ENCODE data around the gene SOHLH2.

Gene SOHLH2

GRCh38 chr13:36175621-36176020, 38.7 kb downstream of the SOHLH2 start:
- no peaks in the 10 kb centered on the region for H4K20me1 ChIP-seq (ENCODE audit: insufficient read depth, low read length)
- no peaks in the 10 kb centered on the region for H3K27me3 ChIP-seq (ENCODE audit: insufficient read depth, low read length)
- H2AFZ ChIP-seq (ENCODE audit: low read length) = no peak overlapping the region
- H3K9me2 ChIP-seq (ENCODE audit: low read depth, low read length) = no peaks in the 10 kb centered on the region
- H3K79me2 ChIP-seq (ENCODE audit: insufficient read depth, low read length) = no peaks in the 10 kb centered on the region
- H3F3A ChIP-seq (ENCODE audit: insufficient read depth, low read length) = no peaks in the 10 kb centered on the region
- H3K4me3 ChIP-seq (ENCODE audit: low read depth, low read length, poor library complexity, severe bottlenecking) = no peak overlapping the region
- H3K4me1 ChIP-seq (ENCODE audit: insufficient read depth, low read length, severe bottlenecking) = no peaks in the 10 kb centered on the region
- H3K27ac ChIP-seq (ENCODE audit: low read depth, low read length, poor library complexity, severe bottlenecking) = no peak overlapping the region
- H3K9me3 ChIP-seq (ENCODE audit: low read length) = no peaks in the 10 kb centered on the region
- no peak for TF ChIP-seq CTCF (IDR thresholded peaks at IDR 0.05; ENCODE audit: low read length)
- TF ChIP-seq EZH2 (IDR thresholded peaks at IDR 0.05; ENCODE audit: borderline replicate concordance, low read length) = no peak
- no peak overlapping the region for H3K4me2 ChIP-seq (ENCODE audit: low read length)
- H3K9ac ChIP-seq (ENCODE audit: low read length) = no peak overlapping the region
- no peaks in the 10 kb centered on the region for H3K36me3 ChIP-seq (ENCODE audit: insufficient read depth, low read length)

- H3K9me2 ChIP-seq (ENCODE audit: low read depth, low read length) = no peaks in the 10 kb centered on the region
- no peaks in the 10 kb centered on the region for H3K9me3 ChIP-seq (ENCODE audit: low read length)
- H3K9ac ChIP-seq (ENCODE audit: low read length) = no peak overlapping the region
- no peak overlapping the region for H3K4me3 ChIP-seq (ENCODE audit: low read depth, low read length, poor library complexity, severe bottlenecking)
- TF ChIP-seq EZH2 (IDR thresholded peaks at IDR 0.05; ENCODE audit: borderline replicate concordance, low read length) = no peak
- no peak for TF ChIP-seq CTCF (IDR thresholded peaks at IDR 0.05; ENCODE audit: low read length)
- H3K27ac ChIP-seq (ENCODE audit: low read depth, low read length, poor library complexity, severe bottlenecking) = no peak overlapping the region
- H3K27me3 ChIP-seq (ENCODE audit: insufficient read depth, low read length) = no peaks in the 10 kb centered on the region
- H3K4me2 ChIP-seq (ENCODE audit: low read length) = no peak overlapping the region
- no peaks in the 10 kb centered on the region for H3K79me2 ChIP-seq (ENCODE audit: insufficient read depth, low read length)
- H2AFZ ChIP-seq (ENCODE audit: low read length) = no peak overlapping the region
- no peaks in the 10 kb centered on the region for H4K20me1 ChIP-seq (ENCODE audit: insufficient read depth, low read length)
- H3K4me1 ChIP-seq (ENCODE audit: insufficient read depth, low read length, severe bottlenecking) = no peaks in the 10 kb centered on the region
- no peaks in the 10 kb centered on the region for H3K36me3 ChIP-seq (ENCODE audit: insufficient read depth, low read length)
- no peaks in the 10 kb centered on the region for H3F3A ChIP-seq (ENCODE audit: insufficient read depth, low read length)
Measured at GRCh38 chr13:36174923-36175322, 39.4 kb downstream of the SOHLH2 start.

- no peak overlapping the region for H2AFZ ChIP-seq (ENCODE audit: low read length)
- TF ChIP-seq EZH2 (IDR thresholded peaks at IDR 0.05; ENCODE audit: borderline replicate concordance, low read length) = no peak
- TF ChIP-seq CTCF (IDR thresholded peaks at IDR 0.05; ENCODE audit: low read length) = no peak
- H3K4me3 ChIP-seq (ENCODE audit: low read depth, low read length, poor library complexity, severe bottlenecking) = no peak overlapping the region
- no peaks in the 10 kb centered on the region for H3K36me3 ChIP-seq (ENCODE audit: insufficient read depth, low read length)
- H3K4me2 ChIP-seq (ENCODE audit: low read length) = no peak overlapping the region
- no peaks in the 10 kb centered on the region for H3K9me2 ChIP-seq (ENCODE audit: low read depth, low read length)
- H4K20me1 ChIP-seq (ENCODE audit: insufficient read depth, low read length) = no peaks in the 10 kb centered on the region
- H3K4me1 ChIP-seq (ENCODE audit: insufficient read depth, low read length, severe bottlenecking) = no peaks in the 10 kb centered on the region
- no peak overlapping the region for H3K27ac ChIP-seq (ENCODE audit: low read depth, low read length, poor library complexity, severe bottlenecking)
- no peak overlapping the region for H3K9ac ChIP-seq (ENCODE audit: low read length)
- no peaks in the 10 kb centered on the region for H3K79me2 ChIP-seq (ENCODE audit: insufficient read depth, low read length)
- H3K27me3 ChIP-seq (ENCODE audit: insufficient read depth, low read length) = no peaks in the 10 kb centered on the region
- no peaks in the 10 kb centered on the region for H3F3A ChIP-seq (ENCODE audit: insufficient read depth, low read length)
- no peaks in the 10 kb centered on the region for H3K9me3 ChIP-seq (ENCODE audit: low read length)
Measured at GRCh38 chr13:36173571-36174322, 40.6 kb downstream of the SOHLH2 start.
